PC-9 (cell line): ENCODE measurements around the gene DNAJC13.

Source experiments
- EZH2 ChIP-seq: fragments of 200-600 bp; sonication (generic); IDR thresholded peaks from 2 replicates; pipeline ENCODE4 v1.8.0; 2017; ENCODE audit warnings: antibody characterized with exemption, low read depth
- TF ChIP-seq, protein P1 (sequence below): fragments of 200-600 bp; sonication (generic); conservative IDR thresholded peaks from 2 replicates; pipeline ENCODE4 v1.6.1; 2017; ENCODE audit warnings: mixed run types, antibody characterized with exemption, mild to moderate bottlenecking, moderate library complexity

DNA sequence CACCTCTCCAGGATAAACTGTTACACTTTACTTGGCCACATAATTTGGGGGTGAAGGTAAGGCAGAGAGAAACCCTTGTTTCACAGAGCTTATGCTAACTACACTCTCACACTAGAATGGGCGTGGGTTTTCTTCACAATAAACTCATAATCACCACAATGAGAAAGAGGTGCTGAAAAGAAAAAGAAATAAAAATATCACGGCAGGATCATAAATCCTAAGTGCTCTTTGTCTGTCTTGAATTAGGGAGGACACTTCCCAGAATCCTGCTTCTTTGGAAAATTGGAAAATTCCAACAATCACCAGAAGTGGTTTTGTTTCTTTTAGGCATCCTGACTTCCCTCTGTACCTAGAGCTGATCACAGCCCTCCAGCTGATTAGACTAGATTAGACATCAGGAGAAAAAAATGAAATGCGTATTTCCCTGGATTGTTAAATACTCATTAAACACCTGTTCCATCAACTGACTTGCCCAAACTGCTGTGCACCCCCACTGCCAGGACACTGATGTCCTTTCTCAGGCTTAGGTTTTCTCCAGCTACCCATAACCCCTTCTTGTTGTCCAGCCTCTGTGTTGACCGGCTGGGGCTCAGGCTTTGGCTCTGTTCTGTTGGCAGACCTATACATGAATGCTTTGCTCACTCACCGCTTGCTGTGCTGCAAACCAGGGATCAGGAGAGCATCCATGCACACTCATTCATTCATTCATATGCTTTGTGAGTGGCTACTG is 138.2 kb downstream of the DNAJC13 start:
- TF ChIP-seq, protein P1, sequence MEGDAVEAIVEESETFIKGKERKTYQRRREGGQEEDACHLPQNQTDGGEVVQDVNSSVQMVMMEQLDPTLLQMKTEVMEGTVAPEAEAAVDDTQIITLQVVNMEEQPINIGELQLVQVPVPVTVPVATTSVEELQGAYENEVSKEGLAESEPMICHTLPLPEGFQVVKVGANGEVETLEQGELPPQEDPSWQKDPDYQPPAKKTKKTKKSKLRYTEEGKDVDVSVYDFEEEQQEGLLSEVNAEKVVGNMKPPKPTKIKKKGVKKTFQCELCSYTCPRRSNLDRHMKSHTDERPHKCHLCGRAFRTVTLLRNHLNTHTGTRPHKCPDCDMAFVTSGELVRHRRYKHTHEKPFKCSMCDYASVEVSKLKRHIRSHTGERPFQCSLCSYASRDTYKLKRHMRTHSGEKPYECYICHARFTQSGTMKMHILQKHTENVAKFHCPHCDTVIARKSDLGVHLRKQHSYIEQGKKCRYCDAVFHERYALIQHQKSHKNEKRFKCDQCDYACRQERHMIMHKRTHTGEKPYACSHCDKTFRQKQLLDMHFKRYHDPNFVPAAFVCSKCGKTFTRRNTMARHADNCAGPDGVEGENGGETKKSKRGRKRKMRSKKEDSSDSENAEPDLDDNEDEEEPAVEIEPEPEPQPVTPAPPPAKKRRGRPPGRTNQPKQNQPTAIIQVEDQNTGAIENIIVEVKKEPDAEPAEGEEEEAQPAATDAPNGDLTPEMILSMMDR: no peak
- TF ChIP-seq EZH2: no peak
